OCI-LY3 (cell line): ENCODE results near the gene FEM1B.

Experiments
- CTCF ChIP-seq: fragments of 200-600, 300-600 bp; sonication (generic); IDR thresholded peaks from 2 replicates; pipeline ENCODE4 v1.5.1; 2014; ENCODE audit warnings: antibody characterized with exemption, low read length, low read depth
- EZH2phosphoT487 ChIP-seq: fragments of 200-600 bp; shearing (Covaris generic); IDR thresholded peaks from 2 replicates; pipeline ENCODE4 v1.6.1; 2018; ENCODE audit warnings: antibody characterized with exemption, mixed run types, low read depth

DNA sequence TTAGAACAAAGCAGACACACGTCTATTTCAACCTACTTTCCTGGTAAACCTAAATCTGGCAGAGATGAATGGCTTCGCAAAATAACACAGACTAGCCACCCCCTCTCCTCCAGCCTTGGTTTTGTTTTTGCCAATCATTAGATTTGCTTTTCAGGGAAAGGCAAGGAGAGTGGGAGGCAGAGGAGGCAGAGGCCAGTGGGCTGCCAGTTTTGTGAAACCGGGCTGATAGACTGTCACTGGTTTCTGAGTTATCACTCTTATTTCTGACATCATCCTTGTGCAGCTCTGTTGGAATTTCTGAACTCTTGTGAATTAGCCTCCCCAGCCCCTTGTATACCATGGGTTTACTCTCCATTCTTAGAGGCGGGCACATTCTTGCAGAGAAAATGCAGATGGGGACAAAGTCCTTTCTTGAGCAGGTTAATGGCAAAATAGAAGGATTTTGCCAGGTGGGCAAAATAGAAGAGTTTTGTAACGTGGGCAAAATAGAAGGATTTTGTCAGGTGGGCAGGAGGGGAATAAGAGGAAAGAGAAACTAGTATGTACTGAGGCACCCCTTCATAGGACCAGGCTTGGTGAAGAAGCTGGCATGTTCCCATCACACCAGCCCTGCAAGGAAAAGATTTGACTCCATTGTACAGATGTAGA lies 3.2 kb upstream of the FEM1B start:
- TF ChIP-seq CTCF (no peak), EZH2phosphoT487 (no peak)
